Parathyroid adenoma (tissue), 2 donors: ENCODE data around the gene MYO9A.

Experiments used
- H2AFZ ChIP-seq: fragments of 300-600 bp; sonication (generic); one replicate; pipeline ENCODE4 v1.7.0; 2017; ENCODE audit warnings: antibody characterized with exemption, mild to moderate bottlenecking
- H3K27ac ChIP-seq: fragments of 300-600 bp; sonication (generic); one replicate; pipeline ENCODE4 v1.7.0; 2017
- H3K27me3 ChIP-seq: fragments of 300-600 bp; sonication (generic); one replicate; pipeline ENCODE4 v1.7.0; 2017; ENCODE audit warnings: low read length; ENCODE audit not compliant: control insufficient read depth, insufficient read depth
- H3K36me3 ChIP-seq: fragments of 300-600 bp; sonication (generic); one replicate; pipeline ENCODE4 v1.7.0; 2017; ENCODE audit warnings: low read length; ENCODE audit not compliant: control insufficient read depth, insufficient read depth
- H3K4me1 ChIP-seq: fragments of 300-600 bp; sonication (generic); one replicate; pipeline ENCODE4 v1.7.0; 2017; ENCODE audit warnings: control low read depth
- H3K4me2 ChIP-seq: fragments of 300-600 bp; sonication (generic); one replicate; pipeline ENCODE4 v1.7.0; 2017; ENCODE audit warnings: low read length
- H3K4me3 ChIP-seq: fragments of 300-600 bp; sonication (generic); one replicate; pipeline ENCODE4 v1.7.0; 2017; ENCODE audit warnings: low read depth, low read length
- H3K79me2 ChIP-seq: fragments of 300-600 bp; sonication (generic); one replicate; pipeline ENCODE4 v1.7.0; 2017; ENCODE audit warnings: control low read depth
- H3K9ac ChIP-seq: fragments of 300-600 bp; sonication (generic); one replicate; pipeline ENCODE4 v1.7.0; 2017; ENCODE audit warnings: mild to moderate bottlenecking
- H3K9me3 ChIP-seq: fragments of 300-600 bp; sonication (generic); one replicate; pipeline ENCODE4 v1.7.0; 2017; ENCODE audit warnings: low read length; ENCODE audit not compliant: control insufficient read depth
- TF ChIP-seq, protein P1 (sequence below): fragments of 300-600 bp; sonication (generic); IDR thresholded peaks from one replicate; pipeline ENCODE4 v1.7.0; 2017; ENCODE audit warnings: antibody characterized with exemption, mild to moderate bottlenecking
- donor health status: primary hyperparathyroidism.

Gene MYO9A

DNA sequence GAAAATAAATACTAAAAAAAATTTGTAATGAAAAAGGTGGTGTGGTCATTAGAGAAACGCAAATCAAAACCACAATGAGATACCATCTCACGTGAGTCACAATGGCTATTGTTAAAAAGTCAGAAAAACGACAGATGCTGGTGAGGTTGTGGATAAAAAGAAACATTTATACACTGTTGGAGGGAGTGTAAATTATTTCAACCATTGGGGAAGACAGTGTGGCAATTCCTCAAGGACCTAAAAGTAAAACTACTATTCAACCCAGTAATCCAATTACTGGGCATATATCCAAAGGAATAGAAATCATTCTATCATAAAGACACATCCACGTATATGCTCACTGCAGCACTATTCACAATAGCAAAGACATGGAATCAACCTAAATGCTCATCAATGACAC is 120.3 kb downstream of the MYO9A start:
- TF ChIP-seq, protein P1, sequence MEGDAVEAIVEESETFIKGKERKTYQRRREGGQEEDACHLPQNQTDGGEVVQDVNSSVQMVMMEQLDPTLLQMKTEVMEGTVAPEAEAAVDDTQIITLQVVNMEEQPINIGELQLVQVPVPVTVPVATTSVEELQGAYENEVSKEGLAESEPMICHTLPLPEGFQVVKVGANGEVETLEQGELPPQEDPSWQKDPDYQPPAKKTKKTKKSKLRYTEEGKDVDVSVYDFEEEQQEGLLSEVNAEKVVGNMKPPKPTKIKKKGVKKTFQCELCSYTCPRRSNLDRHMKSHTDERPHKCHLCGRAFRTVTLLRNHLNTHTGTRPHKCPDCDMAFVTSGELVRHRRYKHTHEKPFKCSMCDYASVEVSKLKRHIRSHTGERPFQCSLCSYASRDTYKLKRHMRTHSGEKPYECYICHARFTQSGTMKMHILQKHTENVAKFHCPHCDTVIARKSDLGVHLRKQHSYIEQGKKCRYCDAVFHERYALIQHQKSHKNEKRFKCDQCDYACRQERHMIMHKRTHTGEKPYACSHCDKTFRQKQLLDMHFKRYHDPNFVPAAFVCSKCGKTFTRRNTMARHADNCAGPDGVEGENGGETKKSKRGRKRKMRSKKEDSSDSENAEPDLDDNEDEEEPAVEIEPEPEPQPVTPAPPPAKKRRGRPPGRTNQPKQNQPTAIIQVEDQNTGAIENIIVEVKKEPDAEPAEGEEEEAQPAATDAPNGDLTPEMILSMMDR, result no peak
- no peak overlapping the region for H2AFZ ChIP-seq
- H3K9me3 ChIP-seq, result no peaks in the 10 kb centered on the region
- no peaks in the 10 kb centered on the region for H3K27me3 ChIP-seq
- no peaks in the 10 kb centered on the region for H3K4me1 ChIP-seq
- no peak overlapping the region for H3K4me3 ChIP-seq
- H3K27ac ChIP-seq, result no peak overlapping the region
- no peak overlapping the region for H3K4me2 ChIP-seq
- H3K79me2 ChIP-seq, result no peaks in the 10 kb centered on the region
- H3K36me3 ChIP-seq, result no peaks in the 10 kb centered on the region
- no peak overlapping the region for H3K9ac ChIP-seq

DNA sequence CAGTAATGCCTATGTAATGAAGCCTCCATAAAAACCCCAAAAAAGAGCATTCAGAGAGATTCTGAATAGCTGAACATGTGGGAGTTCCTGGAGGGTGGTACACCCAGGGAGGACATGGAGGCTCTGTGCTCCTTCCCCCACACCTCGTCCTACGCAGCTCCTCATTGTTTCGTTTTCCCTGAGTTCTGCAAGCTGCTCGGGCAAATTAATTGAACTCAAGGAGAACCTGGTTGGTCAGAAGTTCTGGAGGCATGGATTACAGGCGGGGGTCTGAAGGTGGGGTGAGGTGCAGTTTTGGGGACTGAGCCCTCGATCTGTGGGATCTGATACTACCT is 142.2 kb downstream of the MYO9A start:
- H2AFZ ChIP-seq, result no peak overlapping the region
- no peak overlapping the region for H3K4me2 ChIP-seq
- no peaks in the 10 kb centered on the region for H3K9me3 ChIP-seq
- no peak overlapping the region for H3K27ac ChIP-seq
- no peak overlapping the region for H3K9ac ChIP-seq
- no peak overlapping the region for H3K4me3 ChIP-seq
- TF ChIP-seq, protein P1, result no peak
- no peaks in the 10 kb centered on the region for H3K36me3 ChIP-seq
- no peaks in the 10 kb centered on the region for H3K27me3 ChIP-seq
- H3K79me2 ChIP-seq, result no peaks in the 10 kb centered on the region
- no peaks in the 10 kb centered on the region for H3K4me1 ChIP-seq

DNA sequence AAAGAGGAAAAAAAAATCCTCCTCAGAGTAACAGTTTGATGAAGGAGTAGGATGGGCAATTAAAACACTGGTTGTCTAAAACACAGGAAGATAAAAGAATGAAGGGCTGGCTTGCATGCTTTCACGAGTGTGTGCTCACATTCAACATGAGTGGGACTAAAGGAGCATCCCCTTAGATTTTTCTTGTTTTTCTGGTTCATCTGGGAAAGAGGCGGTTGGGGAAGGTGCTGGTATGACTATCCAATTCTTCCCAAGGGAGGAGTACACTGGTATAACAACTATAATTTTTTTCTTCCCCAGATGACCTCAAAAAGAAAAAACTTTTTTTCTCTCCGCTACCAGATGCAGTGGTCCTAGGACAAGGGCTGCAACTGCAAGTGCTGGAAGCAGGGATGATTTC is 143.7 kb downstream of the MYO9A start:
- no peaks in the 10 kb centered on the region for H3K9me3 ChIP-seq
- H3K27me3 ChIP-seq, result no peaks in the 10 kb centered on the region
- H3K9ac ChIP-seq, result no peak overlapping the region
- H3K27ac ChIP-seq, result no peak overlapping the region
- H3K36me3 ChIP-seq, result no peaks in the 10 kb centered on the region
- TF ChIP-seq, protein P1, result no peak
- H3K4me1 ChIP-seq, result no peaks in the 10 kb centered on the region
- H3K4me3 ChIP-seq, result no peak overlapping the region
- no peak overlapping the region for H3K4me2 ChIP-seq
- no peak overlapping the region for H2AFZ ChIP-seq
- no peaks in the 10 kb centered on the region for H3K79me2 ChIP-seq

DNA sequence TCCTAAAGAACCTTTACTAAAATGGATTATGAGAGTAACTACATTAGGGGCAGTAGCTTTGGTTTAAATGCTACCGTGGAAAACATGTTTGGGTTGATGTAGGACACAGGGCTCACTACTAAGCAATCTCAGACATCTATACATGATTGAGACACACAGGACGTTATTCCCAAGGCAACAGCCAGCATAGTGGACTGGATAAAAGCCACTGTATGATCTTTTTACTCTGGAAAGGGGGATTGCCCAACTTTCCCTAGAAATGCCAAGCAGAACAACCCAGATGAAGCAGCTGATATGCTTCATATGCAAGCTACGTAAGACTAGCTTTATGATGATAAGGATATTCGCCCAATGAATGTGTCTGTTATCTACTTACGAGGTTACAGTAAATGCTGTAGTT is 144.6 kb downstream of the MYO9A start:
- Histone ChIP-seq H3K79me2 (no peaks in the 10 kb centered on the region), H3K4me2 (no peak overlapping the region), H3K4me3 (no peak overlapping the region), H3K9ac (no peak overlapping the region), H2AFZ (no peak overlapping the region), H3K36me3 (no peaks in the 10 kb centered on the region), H3K27me3 (no peaks in the 10 kb centered on the region), H3K4me1 (no peaks in the 10 kb centered on the region), H3K27ac (no peak overlapping the region), H3K9me3 (no peaks in the 10 kb centered on the region)
- TF ChIP-seq, protein P1, result no peak

DNA sequence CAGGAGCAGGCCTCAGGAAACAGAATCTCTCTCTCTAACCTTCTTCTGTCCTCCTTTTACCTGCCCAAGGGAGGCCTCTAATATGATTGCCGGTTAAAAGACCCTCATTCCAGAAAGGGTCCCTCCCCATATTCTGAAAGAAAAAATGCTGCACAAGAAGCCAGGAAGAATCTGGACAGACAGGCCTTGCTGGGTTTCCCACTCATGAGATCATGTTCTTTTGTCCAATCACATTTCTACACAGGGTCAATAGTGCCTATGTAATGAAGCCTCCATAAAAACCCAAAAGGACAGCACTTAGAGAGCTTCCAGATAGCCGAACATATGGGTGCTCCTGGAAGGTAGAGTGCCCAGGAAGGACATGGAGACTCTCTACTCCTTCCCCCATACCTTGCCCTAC is 146.0 kb downstream of the MYO9A start:
- no peak overlapping the region for H3K4me3 ChIP-seq
- no peak overlapping the region for H2AFZ ChIP-seq
- H3K79me2 ChIP-seq, result no peaks in the 10 kb centered on the region
- no peak overlapping the region for H3K27ac ChIP-seq
- H3K9me3 ChIP-seq, result no peaks in the 10 kb centered on the region
- no peak overlapping the region for H3K4me2 ChIP-seq
- H3K27me3 ChIP-seq, result no peaks in the 10 kb centered on the region
- H3K36me3 ChIP-seq, result no peaks in the 10 kb centered on the region
- TF ChIP-seq, protein P1, result no peak
- H3K4me1 ChIP-seq, result no peaks in the 10 kb centered on the region
- no peak overlapping the region for H3K9ac ChIP-seq
